Stimulated activated CD8-positive, alpha-beta memory T cell treated with anti-CD3 and anti-CD28 coated beads, Interleukin-4, amount 100 ng/mL, for 4 hours (primary cell): Measurements from ENCODE around the gene FGF22.

Source experiments
- DNase-seq, 2 donors: peaks; one replicate each; pipeline ENCODE4 v3.0.0-alpha.2; 2020; ENCODE audit warnings: low read depth in 2 of 2, low spot score in 1 of 2

The FGF22 gene

DNA sequence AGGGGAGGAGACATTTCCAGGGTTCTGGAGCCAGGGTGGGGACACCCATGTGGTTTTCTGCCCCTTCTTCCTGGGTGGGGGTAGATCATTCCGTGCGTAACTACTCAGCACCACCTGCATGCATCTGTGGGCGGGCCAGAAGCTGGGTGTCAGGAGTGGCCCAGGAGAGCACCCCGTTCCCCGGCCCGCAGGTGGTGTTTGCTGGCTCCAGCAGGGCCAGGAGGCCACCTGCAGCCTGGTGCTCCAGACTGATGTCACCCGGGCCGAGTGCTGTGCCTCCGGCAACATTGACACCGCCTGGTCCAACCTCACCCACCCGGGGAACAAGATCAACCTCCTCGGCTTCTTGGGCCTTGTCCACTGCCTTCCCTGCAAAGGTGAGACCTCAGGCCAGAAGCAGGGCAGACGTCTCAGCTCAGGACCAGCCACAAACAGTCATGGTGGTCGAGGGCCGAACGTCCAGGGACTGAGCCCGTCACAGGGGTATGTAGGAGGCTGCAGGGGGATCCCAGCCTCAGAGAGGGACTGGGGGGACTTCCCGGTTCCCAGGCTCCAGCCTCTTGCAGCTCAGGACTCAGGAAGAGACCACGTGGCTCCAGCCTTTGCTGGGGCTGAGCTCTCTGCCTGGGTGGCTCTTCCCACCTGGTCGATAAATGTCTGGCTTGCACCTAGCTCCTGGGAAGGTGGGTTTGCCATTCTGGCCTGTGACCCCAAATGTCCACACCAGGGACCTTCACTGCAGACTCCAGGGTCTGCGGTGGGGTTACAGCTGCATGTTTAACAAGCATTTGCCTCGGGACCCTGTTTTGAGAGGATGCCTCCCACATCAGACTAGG, 38.1 kb downstream of the FGF22 start:
- no peak for DNase-seq

DNA sequence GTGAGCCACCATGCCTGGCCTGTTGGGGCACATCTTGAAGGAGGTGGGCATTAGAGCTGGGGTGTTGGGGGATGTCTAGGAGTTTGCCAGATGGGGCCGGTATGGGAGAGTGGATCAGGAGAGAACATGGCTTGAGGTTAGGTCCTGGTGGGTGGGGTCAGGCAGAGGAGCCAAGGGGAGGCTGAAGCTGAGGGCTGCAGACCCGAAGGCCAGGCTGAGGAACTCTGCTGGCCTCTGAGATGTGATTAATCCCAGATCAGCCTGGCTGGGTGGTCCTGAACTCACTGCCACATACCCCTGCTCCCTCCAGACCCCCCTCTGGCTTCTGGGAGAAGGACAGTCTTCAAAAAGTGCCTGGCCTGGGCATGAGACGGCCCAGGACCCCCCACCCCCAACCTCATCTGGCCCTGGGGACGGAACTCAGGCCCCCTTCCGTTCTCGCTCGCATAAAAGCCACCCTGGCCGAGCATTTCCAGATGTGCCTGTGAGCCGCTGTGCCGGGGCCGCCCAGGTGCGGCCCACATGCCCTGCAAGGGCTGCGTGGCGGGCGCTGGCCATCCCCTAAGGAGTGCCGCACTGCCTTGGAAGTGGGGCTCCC, 39.2 kb downstream of the FGF22 start:
- DNase-seq = no peak

GRCh38 chr19:679418-680286, 40.0 kb downstream of the FGF22 start:
- no peak for DNase-seq

DNA sequence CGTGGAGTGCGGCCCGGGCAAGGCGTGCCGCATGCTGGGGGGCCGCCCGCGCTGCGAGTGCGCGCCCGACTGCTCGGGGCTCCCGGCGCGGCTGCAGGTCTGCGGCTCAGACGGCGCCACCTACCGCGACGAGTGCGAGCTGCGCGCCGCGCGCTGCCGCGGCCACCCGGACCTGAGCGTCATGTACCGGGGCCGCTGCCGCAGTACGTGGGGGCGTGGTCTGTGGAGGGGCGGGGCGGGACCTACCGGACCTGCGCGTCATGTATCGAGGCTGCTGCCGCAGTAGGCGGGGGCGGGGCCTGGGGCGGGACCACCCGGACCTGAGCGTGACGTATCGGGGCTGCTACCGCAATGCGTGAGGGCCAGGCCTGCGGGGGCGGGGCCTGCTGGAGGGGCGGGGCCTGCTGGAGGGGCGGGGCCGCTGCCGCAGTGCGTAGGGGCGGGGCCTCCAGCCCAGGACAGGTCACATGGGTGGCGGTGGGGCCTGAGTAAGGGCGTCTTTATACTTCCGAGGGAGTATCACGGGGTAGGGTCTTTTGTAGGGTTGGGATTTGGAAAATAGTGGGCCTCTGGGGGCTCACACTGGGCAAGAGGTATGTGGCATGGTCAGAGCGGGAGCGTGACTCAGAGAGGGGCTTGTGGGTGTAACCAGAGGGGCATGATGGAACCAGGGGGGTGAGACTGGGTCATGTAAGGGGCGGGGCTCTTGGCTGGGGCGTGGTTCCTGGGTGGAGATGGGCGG, 40.8 kb downstream of the FGF22 start:
- peak; percentile 97 to 100 for DNase-seq

- DNase-seq = no peak
Measured at GRCh38 chr19:681029-682019, 41.6 kb downstream of the FGF22 start.

DNA sequence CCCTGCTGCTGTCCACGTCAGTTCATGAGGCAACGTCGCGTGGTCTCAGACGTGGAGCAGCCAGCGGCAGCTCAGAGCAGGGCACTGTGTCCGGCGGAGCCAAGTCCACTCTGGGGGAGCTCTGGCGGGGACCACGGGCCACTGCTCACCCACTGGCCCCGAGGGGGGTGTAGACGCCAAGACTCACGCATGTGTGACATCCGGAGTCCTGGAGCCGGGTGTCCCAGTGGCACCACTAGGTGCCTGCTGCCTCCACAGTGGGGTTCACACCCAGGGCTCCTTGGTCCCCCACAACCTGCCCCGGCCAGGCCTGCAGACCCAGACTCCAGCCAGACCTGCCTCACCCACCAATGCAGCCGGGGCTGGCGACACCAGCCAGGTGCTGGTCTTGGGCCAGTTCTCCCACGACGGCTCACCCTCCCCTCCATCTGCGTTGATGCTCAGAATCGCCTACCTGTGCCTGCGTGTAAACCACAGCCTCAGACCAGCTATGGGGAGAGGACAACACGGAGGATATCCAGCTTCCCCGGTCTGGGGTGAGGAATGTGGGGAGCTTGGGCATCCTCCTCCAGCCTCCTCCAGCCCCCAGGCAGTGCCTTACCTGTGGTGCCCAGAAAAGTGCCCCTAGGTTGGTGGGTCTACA, 43.1 kb downstream of the FGF22 start:
- no peak for DNase-seq

- DNase-seq = no peak
Measured at GRCh38 chr19:685454-685931, 45.8 kb downstream of the FGF22 start.

DNA sequence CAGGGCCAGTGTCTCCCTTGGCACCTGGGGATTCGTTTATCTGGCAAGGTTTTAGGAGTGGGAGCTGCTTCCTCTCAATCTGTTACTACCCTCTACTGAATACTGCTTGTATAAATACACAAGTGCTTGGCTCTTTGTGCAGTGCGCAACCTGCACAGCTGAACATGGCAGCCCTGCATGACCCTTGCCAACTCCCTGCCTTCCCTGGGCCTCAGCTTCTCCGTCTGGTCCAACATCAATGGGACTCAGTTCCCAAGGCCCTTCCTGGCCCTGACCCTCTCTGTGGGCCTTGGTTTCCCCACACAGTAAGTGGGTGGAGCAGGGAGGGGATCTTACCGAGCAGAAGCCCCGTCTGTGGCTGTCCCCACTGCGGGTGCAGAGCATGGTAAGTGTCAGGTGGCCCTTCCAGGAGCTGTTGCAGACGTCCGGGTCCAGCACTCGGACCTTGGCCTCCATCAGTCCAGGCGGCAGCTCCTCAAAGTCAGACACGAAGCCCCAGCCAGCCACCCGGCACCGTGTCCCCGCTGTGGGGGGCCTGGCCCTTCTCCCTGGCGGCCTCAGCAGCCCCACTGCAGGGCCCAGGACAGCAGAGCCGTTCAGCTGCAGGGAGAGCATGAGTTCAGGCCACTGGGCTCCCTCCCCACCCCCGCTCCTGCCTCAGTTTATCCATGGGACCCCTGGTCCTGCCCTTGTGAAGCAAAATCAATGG, 47.1 kb downstream of the FGF22 start:
- DNase-seq = no peak

DNA sequence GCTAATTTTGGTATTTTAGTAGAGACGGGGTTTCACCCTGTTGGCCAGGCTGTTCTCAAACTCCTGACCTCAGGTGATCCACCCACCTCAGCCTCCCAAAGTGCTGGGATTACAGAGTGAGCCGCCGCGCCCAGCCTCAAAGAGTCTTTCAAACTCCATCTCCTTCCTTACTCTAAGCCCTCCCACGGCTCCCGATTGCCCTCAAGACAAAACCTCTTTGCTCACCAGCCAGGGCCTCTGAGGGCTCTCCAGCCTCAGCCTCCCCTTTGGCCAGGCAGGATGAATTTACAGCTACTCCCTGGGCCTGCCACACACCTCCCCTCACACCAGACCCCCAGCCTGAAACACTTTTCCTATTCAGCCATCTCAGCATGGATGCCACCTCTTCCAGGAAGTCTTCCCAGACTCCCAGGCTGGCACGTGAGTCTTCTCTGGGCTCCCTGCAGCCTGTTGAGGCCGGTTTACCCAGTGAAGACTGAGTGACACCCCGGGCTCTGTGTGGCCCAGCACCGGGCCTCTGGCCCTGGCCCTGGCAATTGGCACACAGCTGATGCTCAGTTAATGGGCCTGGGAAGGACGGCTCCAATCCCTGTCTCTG, 48.0 kb downstream of the FGF22 start:
- DNase-seq = no peak

DNA sequence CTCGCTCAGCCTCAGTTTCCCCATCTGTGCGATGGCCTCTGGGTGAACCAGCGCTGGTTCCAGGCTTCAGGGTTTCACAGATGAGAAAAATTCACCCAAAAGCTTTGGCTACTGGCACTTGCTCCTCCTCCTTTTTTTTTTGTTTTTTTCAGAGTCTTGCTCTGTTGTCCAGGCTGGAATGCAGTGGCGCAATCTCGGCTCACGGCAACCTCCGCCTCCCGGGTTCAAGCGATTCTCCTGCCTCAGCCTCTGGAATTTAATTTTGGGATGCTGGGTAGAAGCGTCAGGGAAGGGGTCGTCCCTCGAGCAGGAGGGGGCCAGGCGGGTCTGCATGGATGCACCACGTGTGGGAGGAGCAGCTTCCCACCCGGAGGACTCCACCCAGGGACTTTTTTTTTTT, 48.5 kb downstream of the FGF22 start:
- no peak for DNase-seq

GRCh38 chr19:688992-689391, 49.3 kb downstream of the FGF22 start:
- no peak for DNase-seq

DNA sequence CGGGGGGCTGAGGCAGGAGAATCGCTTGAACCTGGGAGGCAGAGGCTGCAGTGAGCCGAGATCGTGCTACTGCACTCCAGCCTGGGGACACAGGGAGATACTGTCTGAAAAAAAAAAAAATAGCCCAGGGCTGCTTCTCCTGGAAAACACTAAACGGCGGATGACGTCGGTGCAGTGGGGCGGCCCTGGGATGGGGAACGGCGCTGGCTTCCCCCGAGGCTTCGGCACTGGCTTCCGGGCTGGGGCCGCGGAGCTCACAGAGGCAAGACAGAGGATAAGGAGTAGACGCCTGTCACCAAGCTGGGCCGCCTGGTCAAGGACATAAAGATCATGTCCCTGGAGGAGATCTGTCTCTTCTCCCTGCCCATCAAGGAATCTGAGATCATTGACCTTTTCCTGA, 50.5 kb downstream of the FGF22 start:
- no peak for DNase-seq
